Vagina (tissue), 2 donors: ENCODE measurements around the gene CARD11. TPM values are rescaled to one million over a fixed set of nuclear protein-coding genes. Genes with fewer than 3 reads are reported as not detected.
A peak's percentile ranks its signal among the peaks of the same experiment; 100 is the strongest.

Source experiments
- DNase-seq, 2 donors: peaks; one replicate each; pipeline ENCODE4 v3.0.0-alpha.2; 2017; ENCODE audit errors: extremely low spot score in 2 of 2
- H3K27ac ChIP-seq: fragments of 200-600 bp; sonication (generic); one replicate; pipeline ENCODE4 v1.5.1; 2019
- H3K27me3 ChIP-seq: fragments of 200-600 bp; sonication (generic); one replicate; pipeline ENCODE4 v1.5.1; 2019
- H3K36me3 ChIP-seq, 2 donors: fragments of 200-600 bp; sonication (generic); one replicate each; pipeline ENCODE4 v1.5.1; 2017 to 2019
- H3K4me1 ChIP-seq: fragments of 200-600 bp; sonication (generic); one replicate; pipeline ENCODE4 v1.5.1; 2019
- H3K4me3 ChIP-seq, 2 donors: fragments of 200-600 bp; sonication (generic); 1 replicate in 1 of 2; 2 replicates in 1 of 2; pipeline ENCODE4 v1.5.1; 2016 to 2019
- H3K9me3 ChIP-seq: fragments of 200-600 bp; sonication (generic); one replicate; pipeline ENCODE4 v1.5.1; 2019
- POLR2A ChIP-seq, 2 donors: fragments of 450-650 bp; IDR thresholded peaks; one replicate each; pipeline ENCODE4 v1.6.1; 2017; ENCODE audit warnings: antibody characterized with exemption in 2 of 2, mild to moderate bottlenecking in 2 of 2, moderate library complexity in 2 of 2
- POLR2AphosphoS5 ChIP-seq, 2 donors: sonication (generic); formaldehyde crosslinking; IDR thresholded peaks; one replicate each; pipeline ENCODE4 v1.9.0; 2017; ENCODE audit warnings: antibody characterized with exemption in 2 of 2, mild to moderate bottlenecking in 2 of 2, low read depth in 1 of 2; ENCODE audit not compliant: insufficient read depth in 1 of 2
- intact Hi-C: fragments of 100-400 bp; cut with DNase I; formaldehyde crosslinking; loops from one replicate; pipeline ENCODE4 v1.15.1; 2023
- total RNA-seq: library from RNA; depleted of rRNA; stranded (reverse); fragments of >200 nt; gene quantifications from one replicate; pipeline ENCODE4 v1.2.3, GENCODE V29; 2016
- TF ChIP-seq, protein P1 (sequence below), 3 experiments: fragments of 450-650 bp in 2 of 3; fragments of 200-600 bp in 1 of 3; sonication (generic) in 1 of 3; IDR thresholded peaks; one replicate each; pipeline ENCODE4 v1.5.1; 2017 to 2019; ENCODE audit warnings: antibody characterized with exemption in 3 of 3, mild to moderate bottlenecking in 2 of 3, moderate library complexity in 2 of 3

Gene CARD11
- total RNA-seq, 1 donor from 2014 or later: 2.9 TPM

DNA sequence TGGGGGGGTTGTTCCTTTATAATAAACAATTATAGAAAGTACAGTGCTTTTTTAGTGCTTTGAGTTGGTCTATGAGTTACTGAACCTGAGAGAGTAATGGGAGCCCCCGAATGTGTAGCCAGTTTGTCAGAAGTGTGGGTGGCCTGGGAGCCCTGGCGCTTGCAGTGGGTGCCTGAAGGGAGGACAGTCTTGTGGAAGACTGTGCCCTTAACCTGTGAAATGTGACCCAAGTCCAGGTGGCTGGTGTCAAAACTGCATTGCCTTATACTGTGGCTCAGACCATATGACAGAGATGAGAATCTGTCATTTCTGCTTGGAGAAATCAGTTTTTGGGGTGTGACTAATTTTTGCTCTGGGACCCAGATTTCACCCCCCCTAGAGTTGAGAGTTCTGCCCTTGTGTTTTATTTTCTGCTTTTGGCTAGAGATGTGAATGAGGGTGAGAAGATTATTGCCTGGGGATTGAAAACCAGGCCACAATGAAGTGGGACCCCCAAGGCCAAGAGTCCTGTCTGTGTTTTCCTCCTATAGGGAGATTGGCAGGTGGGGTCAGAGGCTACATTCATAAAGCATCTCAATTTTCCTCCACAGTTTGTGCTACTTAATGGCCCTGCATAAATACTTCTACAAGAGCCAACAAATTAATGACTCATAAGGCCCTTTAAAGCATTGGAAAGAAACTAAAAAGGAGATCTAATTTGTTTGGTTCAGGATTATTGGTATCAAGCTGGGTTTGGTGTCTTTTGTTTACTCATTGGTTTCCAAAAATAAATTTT, 24.1 kb upstream of the CARD11 start:
- Histone ChIP-seq H3K27me3 (no peaks in the 10 kb centered on the region), H3K4me1 (peaks cover 23% of the 10 kb centered on the region), H3K27ac (peak overlapping the region; percentile 53), H3K4me3 (no peak overlapping the region), H3K9me3 (no peaks in the 10 kb centered on the region), H3K36me3 (no peaks in the 10 kb centered on the region)
- intact Hi-C loops: no loop called here
- TF ChIP-seq, protein P1, sequence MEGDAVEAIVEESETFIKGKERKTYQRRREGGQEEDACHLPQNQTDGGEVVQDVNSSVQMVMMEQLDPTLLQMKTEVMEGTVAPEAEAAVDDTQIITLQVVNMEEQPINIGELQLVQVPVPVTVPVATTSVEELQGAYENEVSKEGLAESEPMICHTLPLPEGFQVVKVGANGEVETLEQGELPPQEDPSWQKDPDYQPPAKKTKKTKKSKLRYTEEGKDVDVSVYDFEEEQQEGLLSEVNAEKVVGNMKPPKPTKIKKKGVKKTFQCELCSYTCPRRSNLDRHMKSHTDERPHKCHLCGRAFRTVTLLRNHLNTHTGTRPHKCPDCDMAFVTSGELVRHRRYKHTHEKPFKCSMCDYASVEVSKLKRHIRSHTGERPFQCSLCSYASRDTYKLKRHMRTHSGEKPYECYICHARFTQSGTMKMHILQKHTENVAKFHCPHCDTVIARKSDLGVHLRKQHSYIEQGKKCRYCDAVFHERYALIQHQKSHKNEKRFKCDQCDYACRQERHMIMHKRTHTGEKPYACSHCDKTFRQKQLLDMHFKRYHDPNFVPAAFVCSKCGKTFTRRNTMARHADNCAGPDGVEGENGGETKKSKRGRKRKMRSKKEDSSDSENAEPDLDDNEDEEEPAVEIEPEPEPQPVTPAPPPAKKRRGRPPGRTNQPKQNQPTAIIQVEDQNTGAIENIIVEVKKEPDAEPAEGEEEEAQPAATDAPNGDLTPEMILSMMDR (IDR thresholded peaks at IDR 0.05): no peak
- no peak for TF ChIP-seq POLR2A (IDR thresholded peaks at IDR 0.05)
- no peak for DNase-seq

DNA sequence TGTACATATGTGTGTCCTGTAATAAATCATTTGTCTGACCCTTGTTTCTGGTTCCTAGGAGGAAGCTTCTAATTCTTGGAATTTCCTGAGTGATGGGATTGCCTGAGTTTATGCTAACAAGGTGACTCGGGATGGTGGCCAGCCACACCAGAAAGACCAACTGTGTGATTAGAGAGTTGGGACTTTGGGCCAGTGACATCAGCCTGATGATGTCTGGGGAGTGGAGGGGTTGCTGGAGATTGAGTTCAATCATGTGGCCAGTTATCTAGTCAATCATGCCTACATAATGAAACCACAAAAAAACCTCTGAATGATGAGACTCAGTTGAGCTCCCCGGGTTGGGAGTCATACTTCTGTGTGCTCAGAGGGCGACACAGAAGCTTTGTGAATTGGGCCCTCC, 23.5 kb upstream of the CARD11 start:
- H3K36me3 ChIP-seq: no peaks in the 10 kb centered on the region
- intact Hi-C loops: no loop called here
- no peaks in the 10 kb centered on the region for H3K27me3 ChIP-seq
- peak overlapping the region; percentile 53 for H3K27ac ChIP-seq
- peaks cover 23% of the 10 kb centered on the region for H3K4me1 ChIP-seq
- H3K4me3 ChIP-seq: no peak overlapping the region
- TF ChIP-seq, protein P1 (IDR thresholded peaks at IDR 0.05): no peak
- TF ChIP-seq POLR2A (IDR thresholded peaks at IDR 0.05): no peak
- TF ChIP-seq POLR2AphosphoS5 (IDR thresholded peaks at IDR 0.05; ENCODE audit: insufficient read depth in 1 of 2, low read depth in 1 of 2): no peak
- no peaks in the 10 kb centered on the region for H3K9me3 ChIP-seq
- no peak for DNase-seq

DNA sequence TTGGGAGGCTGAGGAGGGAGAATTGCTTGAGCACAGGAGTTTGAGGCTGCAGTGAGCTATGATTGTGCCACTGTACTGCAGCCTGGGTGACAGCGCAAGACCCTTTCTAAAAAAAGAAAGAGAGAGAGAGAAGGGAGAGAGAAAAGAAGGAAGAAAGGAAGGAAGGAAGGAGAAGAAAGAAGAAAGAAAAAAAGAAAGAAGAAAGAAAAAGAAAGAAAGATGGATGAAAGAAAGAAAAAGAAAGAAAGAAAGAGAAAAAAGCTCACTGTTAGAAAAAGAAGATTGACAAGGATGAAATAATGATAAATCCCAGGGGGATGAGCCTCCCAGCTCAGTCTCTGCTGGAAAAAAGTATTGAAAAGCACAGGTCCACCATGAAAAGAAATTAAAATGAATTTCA, 22.8 kb upstream of the CARD11 start:
- no peaks in the 10 kb centered on the region for H3K36me3 ChIP-seq
- intact Hi-C loops: no loop called here

DNA sequence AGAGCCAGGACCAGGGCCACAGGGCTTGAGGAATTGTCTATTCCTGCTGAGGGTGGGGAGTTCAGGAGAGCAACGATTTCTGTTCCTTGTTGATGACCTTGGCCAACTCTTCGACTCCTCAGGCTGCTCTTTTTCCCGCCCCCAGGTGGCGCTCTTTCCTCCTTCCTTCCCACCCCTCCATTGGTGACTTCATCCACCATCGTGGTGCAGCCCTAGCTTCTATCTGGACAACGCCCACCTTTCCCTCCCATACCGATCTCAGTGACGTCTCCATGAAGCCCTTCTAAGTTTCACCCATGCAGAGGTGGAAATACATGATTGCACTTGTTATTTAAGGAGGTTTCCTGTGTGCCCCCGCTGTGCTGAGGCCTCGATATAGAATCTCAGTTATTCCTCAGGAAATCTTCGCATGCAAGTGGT, 22.1 kb upstream of the CARD11 start:
- no peak overlapping the region for H3K27ac ChIP-seq
- intact Hi-C loops: no loop called here
- TF ChIP-seq, protein P1 (IDR thresholded peaks at IDR 0.05): no peak
- TF ChIP-seq POLR2A (IDR thresholded peaks at IDR 0.05) (no peak), POLR2AphosphoS5 (IDR thresholded peaks at IDR 0.05; ENCODE audit: insufficient read depth in 1 of 2, low read depth in 1 of 2) (no peak)
- no peaks in the 10 kb centered on the region for H3K9me3 ChIP-seq
- no peaks in the 10 kb centered on the region for H3K27me3 ChIP-seq
- H3K36me3 ChIP-seq: no peaks in the 10 kb centered on the region
- H3K4me1 ChIP-seq: peaks cover 23% of the 10 kb centered on the region
- no peak overlapping the region for H3K4me3 ChIP-seq
- DNase-seq: no peak

More for the DNA sequence above, 22.8 kb upstream of the CARD11 start:
- H3K9me3 ChIP-seq: no peaks in the 10 kb centered on the region
- no peak overlapping the region for H3K4me3 ChIP-seq
- TF ChIP-seq, protein P1 (IDR thresholded peaks at IDR 0.05): no peak
- no peak for TF ChIP-seq POLR2AphosphoS5 (IDR thresholded peaks at IDR 0.05; ENCODE audit: insufficient read depth in 1 of 2, low read depth in 1 of 2)
- no peak for TF ChIP-seq POLR2A (IDR thresholded peaks at IDR 0.05)
- H3K4me1 ChIP-seq: peaks cover 23% of the 10 kb centered on the region
- no peak overlapping the region for H3K27ac ChIP-seq
- H3K27me3 ChIP-seq: no peaks in the 10 kb centered on the region
- no peak for DNase-seq

DNA sequence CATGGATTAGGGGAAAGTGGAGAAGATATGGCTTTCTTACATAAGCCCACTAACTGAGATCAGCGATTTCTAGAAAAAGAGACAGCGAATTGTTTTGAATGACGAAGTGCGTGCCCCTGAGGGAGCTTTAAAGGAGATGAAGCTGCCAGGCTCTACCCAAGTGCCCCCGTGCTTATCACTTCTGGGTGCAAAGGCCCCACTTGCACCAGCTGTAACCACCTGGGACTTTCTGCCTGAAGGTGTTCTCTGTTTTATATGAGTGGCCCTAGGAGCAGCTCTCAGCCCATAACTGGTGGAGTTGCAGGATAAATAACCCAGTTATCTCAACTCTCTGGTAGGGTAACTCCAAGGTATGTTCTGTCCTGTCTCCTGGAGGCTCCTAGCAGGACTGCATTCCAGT, 20.4 kb upstream of the CARD11 start:
- no peak for DNase-seq
- no peaks in the 10 kb centered on the region for H3K27me3 ChIP-seq
- H3K9me3 ChIP-seq: no peaks in the 10 kb centered on the region
- peaks cover 19% of the 10 kb centered on the region for H3K4me1 ChIP-seq
- intact Hi-C loops: no loop called here
- no peaks in the 10 kb centered on the region for H3K36me3 ChIP-seq
- H3K27ac ChIP-seq: no peak overlapping the region
- no peak overlapping the region for H3K4me3 ChIP-seq
- TF ChIP-seq POLR2AphosphoS5 (IDR thresholded peaks at IDR 0.05; ENCODE audit: insufficient read depth in 1 of 2, low read depth in 1 of 2) (no peak), POLR2A (IDR thresholded peaks at IDR 0.05) (no peak)
- TF ChIP-seq, protein P1 (IDR thresholded peaks at IDR 0.05): no peak
